Fibroblast of lung (primary cell): Measurements from ENCODE around the gene GPC6.

Experiments
- CTCF ChIP-seq, 2 donors: IDR thresholded peaks in 1 of 2; conservative IDR thresholded peaks in 1 of 2; 1 replicate in 1 of 2; 2 replicates in 1 of 2; pipeline ENCODE4 v1.5.1; 2011 to 2012; ENCODE audit warnings: low read length in 2 of 2, control low read depth in 1 of 2, inconsistent platforms in 1 of 2, low read depth in 1 of 2, mild to moderate bottlenecking in 1 of 2
- EZH2 ChIP-seq: IDR thresholded peaks from 2 replicates; pipeline ENCODE4 v1.5.1; 2012; ENCODE audit warnings: low read length, control low read depth, mild to moderate bottlenecking; ENCODE audit errors: missing control alignments

- TF ChIP-seq CTCF (conservative IDR thresholded peaks at IDR 0.05 in 1 of 2, IDR thresholded peaks at IDR 0.05 in 1 of 2; ENCODE audit: low read depth in 1 of 2, low read length in 2 of 2) = no peak
- TF ChIP-seq EZH2 = no peak
These were observed 806.5 kb downstream of the GPC6 start for GRCh38 chr13:94033098-94033497.
